Measurements from ENCODE around the gene TMUB2.

Gene TMUB2

DNA sequence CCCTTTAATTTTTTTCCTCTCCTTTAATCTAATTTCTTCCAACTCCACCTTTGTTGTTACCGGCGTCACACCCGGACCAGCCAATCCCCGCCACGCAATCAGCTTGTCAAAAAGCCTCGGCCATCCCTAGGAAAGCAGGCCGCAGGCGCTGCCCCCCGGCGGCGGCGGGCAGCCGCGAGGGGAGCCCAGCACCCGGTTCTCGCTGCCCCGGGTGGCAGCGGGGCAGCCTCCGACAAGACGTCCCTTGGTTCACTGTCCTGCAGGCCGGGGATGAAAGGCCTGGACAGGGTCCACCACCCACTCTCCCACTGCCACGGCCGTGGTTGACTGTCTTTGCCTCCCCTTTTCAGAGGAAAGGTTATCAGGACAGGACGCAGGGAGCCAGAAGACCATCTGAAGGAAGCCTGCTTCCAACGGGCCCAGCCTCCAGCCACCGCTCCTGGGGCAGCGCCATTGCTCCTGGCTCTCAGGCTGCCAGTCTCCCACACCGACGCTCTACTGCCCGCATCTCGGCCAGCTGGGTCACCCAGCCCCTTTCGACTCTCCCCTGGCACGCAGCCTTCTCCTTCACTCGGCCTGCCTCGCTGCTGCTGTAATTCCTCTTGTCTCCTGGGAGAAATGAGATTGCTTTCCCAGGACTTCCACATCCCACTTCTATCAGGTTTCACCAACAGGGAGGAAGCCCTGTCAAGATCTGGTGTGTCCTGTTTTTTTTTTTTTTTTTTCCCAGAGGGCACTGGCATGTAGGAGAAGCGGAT lies 35.5 kb downstream of the TMUB2 start (continued):
- TF ChIP-seq, protein P1, sequence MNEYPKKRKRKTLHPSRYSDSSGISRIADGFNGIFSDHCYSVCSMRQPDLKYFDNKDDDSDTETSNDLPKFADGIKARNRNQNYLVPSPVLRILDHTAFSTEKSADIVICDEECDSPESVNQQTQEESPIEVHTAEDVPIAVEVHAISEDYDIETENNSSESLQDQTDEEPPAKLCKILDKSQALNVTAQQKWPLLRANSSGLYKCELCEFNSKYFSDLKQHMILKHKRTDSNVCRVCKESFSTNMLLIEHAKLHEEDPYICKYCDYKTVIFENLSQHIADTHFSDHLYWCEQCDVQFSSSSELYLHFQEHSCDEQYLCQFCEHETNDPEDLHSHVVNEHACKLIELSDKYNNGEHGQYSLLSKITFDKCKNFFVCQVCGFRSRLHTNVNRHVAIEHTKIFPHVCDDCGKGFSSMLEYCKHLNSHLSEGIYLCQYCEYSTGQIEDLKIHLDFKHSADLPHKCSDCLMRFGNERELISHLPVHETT (tag by site-specific recombination; IDR thresholded peaks at IDR 0.05), result 0 out of 2 replicates have a peak, but pooled peaks have one; percentile 48
- 0 out of 2 replicates have a peak, but pooled peaks have one; percentile 44 for TF ChIP-seq ZNF660 (tag by site-specific recombination; IDR thresholded peaks at IDR 0.05)
- peak; percentile 69 for TF ChIP-seq ZNF692 (tag by site-specific recombination; IDR thresholded peaks at IDR 0.05)
- peak; percentile 84 for TF ChIP-seq GLIS2 (tag by site-specific recombination; IDR thresholded peaks at IDR 0.05)
- TF ChIP-seq ZNF324 (tag by site-specific recombination; IDR thresholded peaks at IDR 0.05), result no peak
- no peak for TF ChIP-seq GLI4 (tag by site-specific recombination; IDR thresholded peaks at IDR 0.05)
- TF ChIP-seq, protein P2, sequence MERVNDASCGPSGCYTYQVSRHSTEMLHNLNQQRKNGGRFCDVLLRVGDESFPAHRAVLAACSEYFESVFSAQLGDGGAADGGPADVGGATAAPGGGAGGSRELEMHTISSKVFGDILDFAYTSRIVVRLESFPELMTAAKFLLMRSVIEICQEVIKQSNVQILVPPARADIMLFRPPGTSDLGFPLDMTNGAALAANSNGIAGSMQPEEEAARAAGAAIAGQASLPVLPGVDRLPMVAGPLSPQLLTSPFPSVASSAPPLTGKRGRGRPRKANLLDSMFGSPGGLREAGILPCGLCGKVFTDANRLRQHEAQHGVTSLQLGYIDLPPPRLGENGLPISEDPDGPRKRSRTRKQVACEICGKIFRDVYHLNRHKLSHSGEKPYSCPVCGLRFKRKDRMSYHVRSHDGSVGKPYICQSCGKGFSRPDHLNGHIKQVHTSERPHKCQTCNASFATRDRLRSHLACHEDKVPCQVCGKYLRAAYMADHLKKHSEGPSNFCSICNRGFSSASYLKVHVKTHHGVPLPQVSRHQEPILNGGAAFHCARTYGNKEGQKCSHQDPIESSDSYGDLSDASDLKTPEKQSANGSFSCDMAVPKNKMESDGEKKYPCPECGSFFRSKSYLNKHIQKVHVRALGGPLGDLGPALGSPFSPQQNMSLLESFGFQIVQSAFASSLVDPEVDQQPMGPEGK (tag by site-specific recombination; IDR thresholded peaks at IDR 0.05), result peak; percentile 57; the same call in 1 of the 2 replicates
- peak; percentile 36; the same call in 1 of the 2 replicates for TF ChIP-seq SP2 (tag by site-specific recombination; IDR thresholded peaks at IDR 0.05)
- peak; percentile 54; the same call in 1 of the 2 replicates for TF ChIP-seq BCL11A (tag by site-specific recombination; IDR thresholded peaks at IDR 0.05; ENCODE audit: low read depth)
- peak; percentile 33 for TF ChIP-seq SP7 (tag by site-specific recombination; IDR thresholded peaks at IDR 0.05)
- TF ChIP-seq, protein P3, sequence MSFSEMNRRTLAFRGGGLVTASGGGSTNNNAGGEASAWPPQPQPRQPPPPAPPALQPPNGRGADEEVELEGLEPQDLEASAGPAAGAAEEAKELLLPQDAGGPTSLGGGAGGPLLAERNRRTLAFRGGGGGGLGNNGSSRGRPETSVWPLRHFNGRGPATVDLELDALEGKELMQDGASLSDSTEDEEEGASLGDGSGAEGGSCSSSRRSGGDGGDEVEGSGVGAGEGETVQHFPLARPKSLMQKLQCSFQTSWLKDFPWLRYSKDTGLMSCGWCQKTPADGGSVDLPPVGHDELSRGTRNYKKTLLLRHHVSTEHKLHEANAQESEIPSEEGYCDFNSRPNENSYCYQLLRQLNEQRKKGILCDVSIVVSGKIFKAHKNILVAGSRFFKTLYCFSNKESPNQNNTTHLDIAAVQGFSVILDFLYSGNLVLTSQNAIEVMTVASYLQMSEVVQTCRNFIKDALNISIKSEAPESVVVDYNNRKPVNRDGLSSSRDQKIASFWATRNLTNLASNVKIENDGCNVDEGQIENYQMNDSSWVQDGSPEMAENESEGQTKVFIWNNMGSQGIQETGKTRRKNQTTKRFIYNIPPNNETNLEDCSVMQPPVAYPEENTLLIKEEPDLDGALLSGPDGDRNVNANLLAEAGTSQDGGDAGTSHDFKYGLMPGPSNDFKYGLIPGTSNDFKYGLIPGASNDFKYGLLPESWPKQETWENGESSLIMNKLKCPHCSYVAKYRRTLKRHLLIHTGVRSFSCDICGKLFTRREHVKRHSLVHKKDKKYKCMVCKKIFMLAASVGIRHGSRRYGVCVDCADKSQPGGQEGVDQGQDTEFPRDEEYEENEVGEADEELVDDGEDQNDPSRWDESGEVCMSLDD (tag by site-specific recombination; IDR thresholded peaks at IDR 0.05), result peak; percentile 32
- TF ChIP-seq PRDM1 (tag by site-specific recombination; IDR thresholded peaks at IDR 0.05), result peak; percentile 96
- TF ChIP-seq KLF8 (tag by site-specific recombination; IDR thresholded peaks at IDR 0.05), result peak; percentile 15; the same call in 1 of the 2 replicates
- peak; percentile 27; the same call in 1 of the 2 replicates for TF ChIP-seq KLF9 (tag by site-specific recombination; IDR thresholded peaks at IDR 0.05; ENCODE audit: low read depth)
- peak; percentile 16 for TF ChIP-seq ZFP69B (tag by site-specific recombination; IDR thresholded peaks at IDR 0.05)
- peak; percentile 87 for TF ChIP-seq ZNF362 (tag by site-specific recombination; IDR thresholded peaks at IDR 0.05)
- TF ChIP-seq ZNF843 (tag by site-specific recombination; IDR thresholded peaks at IDR 0.05), result 0 out of 2 replicates have a peak, but pooled peaks have one; percentile 34
- TF ChIP-seq ZNF777 (tag by site-specific recombination; IDR thresholded peaks at IDR 0.05; ENCODE audit: borderline replicate concordance), result no peak
- peak; percentile 36; the same call in 1 of the 2 replicates for TF ChIP-seq YY1 (tag by site-specific recombination; IDR thresholded peaks at IDR 0.05)
- TF ChIP-seq SP3 (tag by site-specific recombination; IDR thresholded peaks at IDR 0.05), result 0 out of 2 replicates have a peak, but pooled peaks have one; percentile 9
- TF ChIP-seq OSR2 (tag by site-specific recombination; IDR thresholded peaks at IDR 0.05), result no peak; the same call in 1 of the 2 replicates

Measured in HEK293 (cell line).